ENCODE data around the gene DCDC2.
"Not testable (repeated sequence)": the region's sequence is repeated elsewhere in the genome, so short reads cannot be mapped to it uniquely, and the experiment has no call there.

DCDC2 gene

DNA sequence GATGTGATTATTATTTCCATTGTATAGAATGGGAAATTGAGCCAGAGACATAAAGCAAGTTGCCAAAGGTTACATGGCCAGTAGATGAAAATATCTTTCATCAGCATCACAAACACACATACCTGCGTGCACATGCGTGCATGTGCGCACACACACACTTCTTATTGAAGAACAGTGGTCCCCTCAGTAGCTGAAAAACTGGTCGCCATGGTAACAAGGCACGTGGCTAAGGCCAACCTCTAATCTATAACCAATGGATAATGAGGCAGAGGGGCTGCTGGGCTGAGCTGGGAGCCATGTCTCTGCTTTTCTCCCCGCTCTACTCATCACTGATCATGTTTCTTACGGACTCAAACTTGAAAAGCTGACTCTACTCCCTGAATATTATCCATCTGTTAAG, 171.5 kb downstream of the DCDC2 start:
- H3K4me3 Mint-ChIP-seq = no peak overlapping the region

DNA sequence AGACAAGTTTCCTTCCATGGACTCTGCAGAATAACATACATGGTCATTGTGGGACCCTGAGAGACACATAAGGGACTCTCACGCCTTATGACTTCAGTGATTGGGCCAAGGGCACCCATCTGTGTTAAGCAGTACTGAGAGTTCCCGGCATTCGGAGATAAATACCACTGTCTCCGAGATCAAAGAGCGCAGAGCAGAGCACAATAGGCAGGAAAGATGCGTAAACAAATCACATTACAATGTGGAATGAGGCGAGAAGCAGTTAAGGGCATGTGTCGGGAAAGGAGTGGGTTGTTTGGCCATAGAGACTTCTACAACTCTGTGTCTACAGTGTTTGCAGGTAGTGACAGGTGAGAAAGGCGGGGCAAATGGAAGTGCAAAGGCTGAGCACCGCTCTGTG, 174.3 kb downstream of the DCDC2 start:
- H3K27ac Mint-ChIP-seq = no peak overlapping the region
- H3K27me3 Mint-ChIP-seq = peaks cover 0 to 4% of the 10 kb centered on the region in 2 donors
- no peaks in the 10 kb centered on the region for H3K4me1 Mint-ChIP-seq
- peaks cover 1 to 5% of the 10 kb centered on the region in 2 donors for H3K9me3 Mint-ChIP-seq
- no peak overlapping the region for H3K4me3 Mint-ChIP-seq
- no peaks in the 10 kb centered on the region for H3K36me3 Mint-ChIP-seq
- ATAC-seq (replicated peaks) (no peak), DNase-seq (no peak)

More for the DNA sequence above, 171.5 kb downstream of the DCDC2 start:
- no peak for ATAC-seq (replicated peaks)
- Mint-ChIP-seq H3K27ac (no peak overlapping the region), H3K9me3 (peaks cover under 1 to 5% of the 10 kb centered on the region in 2 donors), H3K36me3 (no peaks in the 10 kb centered on the region), H3K27me3 (peaks cover under 1 to 4% of the 10 kb centered on the region in 2 donors), H3K4me1 (no peaks in the 10 kb centered on the region)
- no peak for DNase-seq

- no peak overlapping the region for H3K4me3 Mint-ChIP-seq
- H3K4me1 Mint-ChIP-seq = no peaks in the 10 kb centered on the region
- no peak overlapping the region for H3K27ac Mint-ChIP-seq
- ATAC-seq (replicated peaks) = no peak
- H3K27me3 Mint-ChIP-seq = peaks cover 0 to 4% of the 10 kb centered on the region in 2 donors
- no peak for DNase-seq
- H3K36me3 Mint-ChIP-seq = no peaks in the 10 kb centered on the region
- H3K9me3 Mint-ChIP-seq = no peaks in the 10 kb centered on the region
These were observed 200.0 kb downstream of the DCDC2 start for GRCh38 chr6:24157886-24158285.

- DNase-seq = no peak
- H3K27me3 Mint-ChIP-seq = peaks cover 0 to 11% of the 10 kb centered on the region in 2 donors
- no peaks in the 10 kb centered on the region for H3K4me1 Mint-ChIP-seq
These were observed 203.7 kb downstream of the DCDC2 start for GRCh38 chr6:24154121-24154520.

DNA sequence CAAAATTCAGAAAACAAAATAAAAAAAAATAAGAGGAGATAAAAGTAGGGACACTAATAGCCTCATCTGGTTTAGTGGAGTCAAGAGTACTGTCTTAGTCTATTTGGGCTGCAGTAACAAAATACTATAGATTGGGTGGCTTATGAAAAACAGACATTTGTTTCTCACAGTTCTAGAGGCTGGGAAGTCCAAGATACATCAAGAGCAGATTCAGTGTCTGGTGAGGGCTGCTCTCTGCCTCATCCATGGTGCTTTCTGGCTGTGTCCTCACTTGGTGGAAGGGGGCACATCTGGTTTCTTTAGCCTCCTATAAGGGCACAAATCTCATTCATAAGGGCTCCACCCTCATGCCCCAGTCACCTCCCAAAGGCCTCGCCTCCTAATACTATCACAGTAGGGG, 205.8 kb downstream of the DCDC2 start:
- Mint-ChIP-seq H3K36me3 (no peaks in the 10 kb centered on the region), H3K27ac (no peak overlapping the region), H3K4me3 (no peak overlapping the region), H3K4me1 (no peaks in the 10 kb centered on the region), H3K27me3 (peaks cover 0 to 7% of the 10 kb centered on the region in 2 donors), H3K9me3 (peaks cover 0 to 1% of the 10 kb centered on the region in 2 donors)
- DNase-seq = no peak
- no peak for ATAC-seq (replicated peaks)

More at GRCh38 chr6:24154121-24154520, 203.7 kb downstream of the DCDC2 start:
- no peak for ATAC-seq (replicated peaks)
- H3K36me3 Mint-ChIP-seq = no peaks in the 10 kb centered on the region
- no peak overlapping the region for H3K4me3 Mint-ChIP-seq
- H3K9me3 Mint-ChIP-seq = peaks cover 0 to 1% of the 10 kb centered on the region in 2 donors
- H3K27ac Mint-ChIP-seq = no peak overlapping the region

DNA sequence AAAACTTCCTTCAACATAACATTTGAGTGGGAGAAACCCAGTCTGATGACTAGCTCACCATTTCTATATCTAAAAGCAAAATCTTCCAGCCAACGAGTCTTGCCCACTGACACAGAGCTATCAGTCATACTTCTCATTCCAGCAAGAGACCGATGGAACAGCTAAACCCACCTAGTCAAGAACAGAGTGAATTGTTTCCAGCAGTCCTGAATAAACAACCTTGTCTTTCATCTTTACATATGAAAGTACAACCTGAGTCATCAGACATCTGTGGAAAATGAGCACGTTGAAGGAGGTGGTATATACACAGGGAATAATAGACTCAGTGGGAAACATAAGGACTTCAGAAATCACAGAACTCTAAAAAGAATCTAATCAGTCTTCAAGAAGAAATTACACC, 208.0 kb downstream of the DCDC2 start:
- peaks cover 0 to 1% of the 10 kb centered on the region in 2 donors for H3K9me3 Mint-ChIP-seq
- H3K27ac Mint-ChIP-seq = no peak overlapping the region
- H3K4me3 Mint-ChIP-seq = no peak overlapping the region
- no peaks in the 10 kb centered on the region for H3K36me3 Mint-ChIP-seq
- no peak for DNase-seq
- H3K4me1 Mint-ChIP-seq = no peaks in the 10 kb centered on the region
- H3K27me3 Mint-ChIP-seq = peaks cover 0 to 7% of the 10 kb centered on the region in 2 donors
- no peak for ATAC-seq (replicated peaks)

DNA sequence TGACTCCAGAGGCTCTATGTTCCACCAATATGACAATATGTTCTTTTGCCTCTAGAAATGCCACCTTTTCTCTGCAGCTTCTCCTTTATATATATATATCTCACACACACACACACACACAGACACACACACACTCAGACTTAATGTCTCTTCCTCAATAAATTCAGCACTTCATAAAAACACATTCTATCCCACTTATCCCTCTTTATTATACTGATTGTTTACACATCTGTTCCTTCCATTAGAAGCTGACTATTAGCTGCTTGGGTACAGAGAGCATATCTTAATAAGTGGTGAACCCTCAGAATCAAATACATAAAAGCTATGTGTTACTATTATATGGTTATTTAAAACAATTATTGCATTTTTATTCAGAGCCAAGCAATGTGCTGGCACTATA, 208.6 kb downstream of the DCDC2 start:
- no peak for DNase-seq
- no peak overlapping the region for H3K4me3 Mint-ChIP-seq
- H3K9me3 Mint-ChIP-seq = peaks cover 0 to 1% of the 10 kb centered on the region in 2 donors
- ATAC-seq (replicated peaks) = no peak
- peaks cover 0 to 7% of the 10 kb centered on the region in 2 donors for H3K27me3 Mint-ChIP-seq
- no peak overlapping the region for H3K27ac Mint-ChIP-seq
- no peaks in the 10 kb centered on the region for H3K4me1 Mint-ChIP-seq
- no peaks in the 10 kb centered on the region for H3K36me3 Mint-ChIP-seq

DNA sequence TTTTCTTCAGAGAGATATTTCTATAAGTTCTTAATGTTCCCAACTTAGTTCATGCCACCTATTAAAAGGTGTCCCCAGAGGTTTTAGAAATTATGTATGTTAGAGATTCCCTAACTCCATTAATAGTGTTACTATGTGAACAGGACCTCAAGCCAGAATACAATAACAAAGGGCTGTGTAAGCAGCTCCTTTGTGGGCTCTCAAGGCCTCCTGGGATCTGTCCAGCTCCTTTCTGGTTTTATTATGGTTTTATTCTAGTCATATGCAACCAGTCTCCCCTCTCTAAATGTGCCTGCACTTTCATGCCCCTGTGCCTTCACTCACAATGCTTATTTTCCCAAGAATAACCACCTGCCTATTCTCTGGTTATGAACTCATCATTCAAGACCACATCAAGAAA, 209.2 kb downstream of the DCDC2 start:
- H3K4me1 Mint-ChIP-seq = no peaks in the 10 kb centered on the region
- no peak for ATAC-seq (replicated peaks)
- peaks cover 0 to 7% of the 10 kb centered on the region in 2 donors for H3K27me3 Mint-ChIP-seq
- H3K4me3 Mint-ChIP-seq = no peak overlapping the region
- H3K27ac Mint-ChIP-seq = no peak overlapping the region
- no peak for DNase-seq
- H3K9me3 Mint-ChIP-seq = peaks cover 0 to 1% of the 10 kb centered on the region in 2 donors
- H3K36me3 Mint-ChIP-seq = no peaks in the 10 kb centered on the region

DNA sequence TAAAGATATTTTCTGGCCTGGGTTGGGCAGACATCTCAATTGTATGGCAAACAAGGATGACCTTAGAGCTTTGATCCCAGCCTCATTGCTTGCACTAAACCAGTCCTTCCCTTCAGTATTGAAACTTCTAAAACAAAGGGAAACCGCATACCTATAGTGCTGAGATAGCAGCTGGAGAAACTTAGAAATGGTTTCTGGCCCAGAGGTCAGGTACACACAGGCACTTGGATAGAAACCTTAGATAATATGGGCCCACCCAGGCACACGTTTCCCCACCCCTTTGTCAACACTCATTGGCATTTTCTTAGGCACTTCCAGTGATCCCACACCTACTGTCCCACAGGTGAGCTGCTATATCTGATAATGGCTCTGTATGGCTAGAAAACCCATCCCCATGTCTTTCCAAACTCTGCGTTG, 209.7 kb downstream of the DCDC2 start:
- DNase-seq (no peak), ATAC-seq (replicated peaks) (no peak)
- Mint-ChIP-seq H3K27me3 (peaks cover 0 to 7% of the 10 kb centered on the region in 2 donors), H3K27ac (no peak overlapping the region), H3K36me3 (no peaks in the 10 kb centered on the region), H3K4me3 (no peak overlapping the region), H3K9me3 (peaks cover 0 to 1% of the 10 kb centered on the region in 2 donors), H3K4me1 (no peaks in the 10 kb centered on the region)

GRCh38 chr6:24147511-24148153, 210.2 kb downstream of the DCDC2 start:
- Mint-ChIP-seq H3K4me1 (no peaks in the 10 kb centered on the region), H3K9me3 (peaks cover 0 to 1% of the 10 kb centered on the region in 2 donors), H3K4me3 (no peak overlapping the region), H3K36me3 (no peaks in the 10 kb centered on the region), H3K27me3 (peaks cover 0 to 7% of the 10 kb centered on the region in 2 donors), H3K27ac (no peak overlapping the region)
- ATAC-seq (replicated peaks) = no peak
- DNase-seq = no peak

GRCh38 chr6:24146871-24147270, 211.0 kb downstream of the DCDC2 start:
- Mint-ChIP-seq H3K27ac (no peak overlapping the region), H3K4me1 (no peaks in the 10 kb centered on the region), H3K9me3 (peaks cover 0 to 1% of the 10 kb centered on the region in 2 donors), H3K36me3 (no peaks in the 10 kb centered on the region), H3K4me3 (no peak overlapping the region), H3K27me3 (peaks cover 0 to 7% of the 10 kb centered on the region in 2 donors)
- ATAC-seq (replicated peaks) = no peak
- DNase-seq = no peak

DNA sequence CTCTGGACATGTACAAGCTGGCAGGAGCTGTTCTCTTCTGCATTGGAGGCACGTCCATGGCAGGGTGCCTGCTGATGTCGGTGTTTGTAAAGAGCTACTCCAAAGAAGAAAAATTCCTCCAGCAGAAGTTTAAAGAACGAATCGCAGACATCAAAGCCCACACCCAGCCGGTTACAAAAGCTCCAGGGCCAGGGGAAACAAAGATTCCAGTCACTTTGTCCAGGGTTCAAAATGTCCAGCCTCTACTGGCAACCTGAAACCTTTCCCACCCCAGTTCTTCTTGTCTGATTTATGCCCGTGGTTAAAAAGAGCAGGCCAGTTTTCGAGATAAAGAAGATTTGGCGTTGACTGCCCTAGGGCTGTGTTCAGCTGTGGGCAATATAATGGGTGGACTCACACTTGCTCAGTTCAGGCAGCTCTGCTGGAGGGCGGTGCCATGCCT, 212.1 kb downstream of the DCDC2 start:
- H3K36me3 Mint-ChIP-seq = no peaks in the 10 kb centered on the region
- H3K27me3 Mint-ChIP-seq = peaks cover 0 to 3% of the 10 kb centered on the region in 2 donors
- no peak overlapping the region for H3K4me3 Mint-ChIP-seq
- H3K9me3 Mint-ChIP-seq = no peaks in the 10 kb centered on the region
- H3K4me1 Mint-ChIP-seq = no peaks in the 10 kb centered on the region
- no peak for ATAC-seq (replicated peaks)
- no peak for DNase-seq
- H3K27ac Mint-ChIP-seq = no peak overlapping the region

- not testable (repeated sequence) for ATAC-seq (replicated peaks); H3K4me1 Mint-ChIP-seq; DNase-seq; H3K27ac Mint-ChIP-seq; H3K4me3 Mint-ChIP-seq; H3K27me3 Mint-ChIP-seq; H3K9me3 Mint-ChIP-seq; H3K36me3 Mint-ChIP-seq
These were observed 215.1 kb downstream of the DCDC2 start for GRCh38 chr6:24142733-24143132.

DNA sequence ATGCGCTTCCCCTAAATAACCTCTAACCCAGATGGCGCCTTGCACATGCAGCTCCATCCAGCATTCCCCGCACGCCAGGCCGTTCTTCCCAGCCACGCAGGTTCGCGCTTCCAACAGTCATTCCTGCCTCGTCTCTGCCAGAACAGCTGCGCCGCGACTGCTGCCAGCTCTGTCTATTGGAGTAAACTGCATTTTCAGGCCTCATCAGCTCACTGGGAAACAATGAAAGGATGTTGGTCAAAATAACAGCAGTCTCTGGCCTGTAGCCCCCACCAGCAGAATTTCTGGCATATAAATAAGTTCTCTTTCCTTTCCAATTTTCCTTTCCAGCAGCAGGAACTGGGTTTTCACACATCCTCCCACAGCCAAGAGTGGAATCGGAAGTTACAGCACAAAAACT, 217.3 kb downstream of the DCDC2 start:
- H3K36me3 Mint-ChIP-seq = no peaks in the 10 kb centered on the region
- H3K9me3 Mint-ChIP-seq = no peaks in the 10 kb centered on the region
- no peaks in the 10 kb centered on the region for H3K4me1 Mint-ChIP-seq
- H3K27ac Mint-ChIP-seq = no peak overlapping the region
- no peak for DNase-seq
- H3K4me3 Mint-ChIP-seq = no peak overlapping the region
- H3K27me3 Mint-ChIP-seq = no peaks in the 10 kb centered on the region
- no peak for ATAC-seq (replicated peaks)

DNA sequence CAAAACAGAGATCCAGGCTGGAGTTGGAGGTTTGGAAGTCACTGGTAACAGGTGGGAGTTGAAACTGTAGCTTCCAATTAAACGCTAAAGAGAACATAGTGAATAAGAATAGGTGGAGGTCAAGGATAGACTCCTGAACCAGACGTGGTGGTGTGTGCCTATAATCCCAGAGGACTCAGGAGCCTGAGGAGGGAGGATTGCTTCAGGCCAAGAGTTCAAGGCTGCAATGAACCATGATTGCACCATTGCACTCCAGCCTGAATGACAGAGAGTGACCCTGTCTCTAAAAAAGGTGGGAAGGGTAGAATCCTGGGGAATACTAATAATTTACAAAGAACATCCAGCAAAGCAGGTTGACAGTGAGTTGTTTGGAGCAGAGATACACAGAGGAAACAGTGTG, 218.2 kb downstream of the DCDC2 start:
- DNase-seq (no peak), ATAC-seq (replicated peaks) (no peak)
- H3K4me1 Mint-ChIP-seq = no peaks in the 10 kb centered on the region
- H3K27ac Mint-ChIP-seq = no peak overlapping the region
- H3K27me3 Mint-ChIP-seq = no peaks in the 10 kb centered on the region
- no peaks in the 10 kb centered on the region for H3K36me3 Mint-ChIP-seq
- peaks cover 0 to 4% of the 10 kb centered on the region in 2 donors for H3K9me3 Mint-ChIP-seq
- no peak overlapping the region for H3K4me3 Mint-ChIP-seq

Measured in stimulated activated naive B cell treated with anti-CD40 and anti-IgM and Interleukin-4, amounts not matched to agents 10 μg/mL and 1 μg/mL and 100 μg/mL, for 72 hours (primary cell).